Mesendoderm (in vitro differentiated cells): ENCODE measurements around the gene SYT1.
A peak's percentile ranks its signal among the peaks of the same experiment; 100 is the strongest.

Source experiments
- DNase-seq: peaks from one replicate; pipeline ENCODE4 v3.0.0; 2013
- H2AK5ac ChIP-seq: 2 replicates; pipeline ENCODE4 v1.6.1; 2013; ENCODE audit warnings: low read length, inconsistent platforms
- H2BK120ac ChIP-seq: 2 replicates; pipeline ENCODE4 v1.6.1; 2013; ENCODE audit warnings: low read depth, mild to moderate bottlenecking, low read length, moderate library complexity, mixed read lengths
- H2BK15ac ChIP-seq: replicated peaks from 2 replicates; pipeline ENCODE4 v1.6.1; 2013; ENCODE audit warnings: low read depth, mild to moderate bottlenecking, moderate library complexity
- H2BK5ac ChIP-seq: 2 replicates; pipeline ENCODE4 v1.6.1; 2013; ENCODE audit warnings: low read length, inconsistent platforms
- H3K18ac ChIP-seq: 2 replicates; pipeline ENCODE4 v1.6.1; 2013; ENCODE audit warnings: mild to moderate bottlenecking, low read length, mixed read lengths
- H3K23ac ChIP-seq: one replicate; pipeline ENCODE4 v1.6.1; 2013; ENCODE audit warnings: low read length
- H3K27ac ChIP-seq: 2 replicates; pipeline ENCODE4 v1.5.1; 2013; ENCODE audit warnings: low read depth, mild to moderate bottlenecking, inconsistent platforms, low read length, moderate library complexity
- H3K27me3 ChIP-seq: 2 replicates; pipeline ENCODE4 v1.6.1; 2013; ENCODE audit warnings: low read length, control low read depth, mild to moderate bottlenecking, inconsistent platforms; ENCODE audit not compliant: insufficient read depth, poor library complexity
- H3K36me3 ChIP-seq: 2 replicates; pipeline ENCODE4 v1.6.1; 2013; ENCODE audit warnings: low read length, inconsistent platforms; ENCODE audit not compliant: control insufficient read depth, insufficient read depth
- H3K4ac ChIP-seq: one replicate; pipeline ENCODE4 v1.6.1; 2013; ENCODE audit warnings: low read depth, mild to moderate bottlenecking, low read length, moderate library complexity
- H3K4me1 ChIP-seq: 2 replicates; pipeline ENCODE4 v1.6.1; 2013; ENCODE audit warnings: low read depth, low read length, inconsistent platforms; ENCODE audit not compliant: control insufficient read depth
- H3K4me2 ChIP-seq: 2 replicates; pipeline ENCODE4 v1.6.1; 2013; ENCODE audit warnings: low read length
- H3K4me3 ChIP-seq: 2 replicates; pipeline ENCODE4 v1.5.1; 2013; ENCODE audit warnings: mild to moderate bottlenecking, low read length
- H3K56ac ChIP-seq: one replicate; pipeline ENCODE4 v1.6.1; 2013; ENCODE audit warnings: low read length
- H3K79me1 ChIP-seq: 2 replicates; pipeline ENCODE4 v1.6.1; 2013; ENCODE audit warnings: low read length, inconsistent platforms
- H3K79me2 ChIP-seq: 2 replicates; pipeline ENCODE4 v1.6.1; 2013; ENCODE audit warnings: mild to moderate bottlenecking, low read length; ENCODE audit not compliant: control insufficient read depth, insufficient read depth
- H3K9ac ChIP-seq: 2 replicates; pipeline ENCODE4 v1.6.1; 2013; ENCODE audit warnings: low read length, inconsistent platforms
- H4K5ac ChIP-seq: one replicate; pipeline ENCODE4 v1.6.1; 2013; ENCODE audit warnings: low read length
- H4K8ac ChIP-seq: one replicate; pipeline ENCODE4 v1.6.1; 2013; ENCODE audit warnings: low read depth, mild to moderate bottlenecking, control low read depth, low read length, moderate library complexity
- WGBS: extraction: QIAGEN DNeasy Blood & Tissue Kit; methylation state at CpG from one replicate; pipeline ENCODE4 v1.1.7; 2013; ENCODE audit warnings: low lambda C conversion rate, missing lambda C conversion rate; ENCODE audit not compliant: insufficient coverage; ENCODE audit errors: extremely low coverage; 5-methylcytosine and 5-hydroxymethylcytosine counted together

SYT1 gene

GRCh38 chr12:79337662-79338290 is 473.2 kb downstream of the SYT1 start:
- Histone ChIP-seq H2AK5ac (no peak overlapping the region), H3K4me1 (no peaks in the 10 kb centered on the region), H3K27me3 (no peaks in the 10 kb centered on the region), H3K56ac (no peak overlapping the region), H2BK15ac (no peak overlapping the region), H3K4me3 (no peak overlapping the region), H3K27ac (no peak overlapping the region), H3K36me3 (no peaks in the 10 kb centered on the region), H2BK120ac (no peak overlapping the region), H4K8ac (no peak overlapping the region), H3K79me1 (no peaks in the 10 kb centered on the region), H3K9ac (no peak overlapping the region), H3K23ac (no peak overlapping the region), H3K4ac (no peak overlapping the region), H3K4me2 (no peak overlapping the region), H4K5ac (no peak overlapping the region), H3K79me2 (no peaks in the 10 kb centered on the region), H2BK5ac (no peak overlapping the region), H3K18ac (no peak overlapping the region)
- no peak for DNase-seq
- WGBS: no CpG with 5 or more reads among the region's 5 CpGs

DNA sequence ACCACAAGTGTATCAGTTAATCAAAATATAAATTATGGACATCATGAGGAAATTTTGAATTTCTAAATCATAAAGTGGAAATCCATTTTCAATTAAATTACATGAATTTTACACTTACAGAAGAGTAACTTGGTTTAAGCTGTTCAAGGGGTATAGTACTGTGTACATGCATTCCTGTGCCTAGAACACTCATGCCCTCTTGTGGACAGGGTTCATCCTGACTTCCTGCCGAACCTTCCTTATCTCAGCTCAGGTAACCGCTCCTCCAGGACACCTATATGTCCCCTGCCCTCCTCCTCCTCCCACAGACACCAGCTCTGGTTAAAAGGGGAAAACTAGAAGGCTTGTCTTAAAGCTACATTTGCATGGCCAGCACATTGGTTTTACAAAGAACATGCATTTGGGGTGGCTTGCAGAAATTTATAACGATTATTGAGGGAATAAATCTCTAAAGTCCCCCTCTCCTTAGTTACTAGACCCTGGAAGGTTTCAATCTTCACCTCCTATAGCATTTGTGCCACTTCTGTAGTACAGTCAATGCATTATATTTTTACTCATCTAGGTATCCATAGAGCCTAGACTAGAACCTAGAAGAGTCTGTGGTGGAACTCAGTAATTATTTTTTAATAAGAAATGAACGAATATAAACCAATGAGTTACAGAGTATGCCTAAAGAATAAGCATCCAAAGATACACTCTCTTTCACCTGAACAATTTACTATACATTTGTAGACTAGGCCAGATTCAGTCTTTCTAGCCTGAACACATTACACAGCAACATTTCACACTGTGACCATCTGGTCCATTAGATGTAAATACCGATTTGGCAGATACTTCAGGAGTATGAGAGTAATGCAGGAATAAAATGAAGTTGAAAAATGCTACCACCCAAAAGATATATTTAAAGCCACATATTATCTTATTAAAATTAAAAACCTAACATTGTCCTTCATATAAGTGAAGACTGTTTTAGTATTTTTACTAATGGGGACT is 480.6 kb downstream of the SYT1 start:
- H2BK5ac ChIP-seq: no peak overlapping the region
- H3K18ac ChIP-seq: no peak overlapping the region
- H3K9ac ChIP-seq: no peak overlapping the region
- no peak overlapping the region for H2AK5ac ChIP-seq
- H3K79me1 ChIP-seq: no peaks in the 10 kb centered on the region
- no peak overlapping the region for H3K56ac ChIP-seq
- H3K23ac ChIP-seq: no peak overlapping the region
- no peaks in the 10 kb centered on the region for H3K36me3 ChIP-seq
- DNase-seq: peak; percentile 81
- no peak overlapping the region for H3K27ac ChIP-seq
- no CpG with 5 or more reads among the region's 5 CpGs for WGBS
- H3K4me3 ChIP-seq: no peak overlapping the region
- H3K4me1 ChIP-seq: no peaks in the 10 kb centered on the region
- H3K4me2 ChIP-seq: no peak overlapping the region
- no peaks in the 10 kb centered on the region for H3K27me3 ChIP-seq
- no peak overlapping the region for H4K8ac ChIP-seq
- no peaks in the 10 kb centered on the region for H3K79me2 ChIP-seq
- no peak overlapping the region for H4K5ac ChIP-seq
- H3K4ac ChIP-seq: no peak overlapping the region
- H2BK15ac ChIP-seq: no peak overlapping the region
- H2BK120ac ChIP-seq: no peak overlapping the region

DNA sequence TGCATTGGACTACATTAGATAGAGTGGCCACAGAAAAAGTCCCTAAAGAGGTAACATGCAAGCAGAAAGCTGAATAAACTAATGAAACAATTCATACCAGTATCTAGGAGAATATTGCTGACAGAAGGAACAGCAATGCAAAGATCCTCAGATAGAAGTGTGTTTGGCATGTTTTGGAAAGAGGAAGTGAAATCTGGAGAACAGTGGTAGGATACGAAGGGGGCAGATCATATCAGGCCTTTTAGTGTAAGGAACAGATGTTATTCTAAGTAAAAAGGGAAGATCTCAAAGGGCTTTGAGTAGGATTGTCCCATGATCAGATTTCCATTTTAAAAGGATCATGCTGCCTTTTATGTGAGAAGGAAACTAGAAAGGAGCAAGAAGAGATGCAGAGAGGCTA is 483.3 kb downstream of the SYT1 start:
- no peaks in the 10 kb centered on the region for H3K36me3 ChIP-seq
- no peak overlapping the region for H4K5ac ChIP-seq
- H3K4me1 ChIP-seq: no peaks in the 10 kb centered on the region
- no peak overlapping the region for H2BK120ac ChIP-seq
- H3K4me2 ChIP-seq: no peak overlapping the region
- H3K9ac ChIP-seq: no peak overlapping the region
- no peak overlapping the region for H2BK15ac ChIP-seq
- no peak for DNase-seq
- H4K8ac ChIP-seq: no peak overlapping the region
- H3K27ac ChIP-seq: no peak overlapping the region
- H3K79me1 ChIP-seq: no peaks in the 10 kb centered on the region
- H3K4ac ChIP-seq: no peak overlapping the region
- no peak overlapping the region for H3K4me3 ChIP-seq
- no peak overlapping the region for H3K56ac ChIP-seq
- no peak overlapping the region for H3K18ac ChIP-seq
- H3K27me3 ChIP-seq: no peaks in the 10 kb centered on the region
- WGBS: no CpG with 5 or more reads among the region's 1 CpG
- no peak overlapping the region for H2AK5ac ChIP-seq
- no peak overlapping the region for H3K23ac ChIP-seq
- H3K79me2 ChIP-seq: no peaks in the 10 kb centered on the region
- no peak overlapping the region for H2BK5ac ChIP-seq

- no peak overlapping the region for H3K9ac ChIP-seq
- H3K56ac ChIP-seq: no peak overlapping the region
- H2BK120ac ChIP-seq: no peak overlapping the region
- H3K18ac ChIP-seq: no peak overlapping the region
- WGBS: no CpG with 5 or more reads among the region's 3 CpGs
- H4K8ac ChIP-seq: no peak overlapping the region
- H3K4me1 ChIP-seq: no peaks in the 10 kb centered on the region
- H3K4ac ChIP-seq: no peak overlapping the region
- H2BK5ac ChIP-seq: no peak overlapping the region
- no peak overlapping the region for H4K5ac ChIP-seq
- H3K4me3 ChIP-seq: no peak overlapping the region
- H3K27ac ChIP-seq: no peak overlapping the region
- no peak for DNase-seq
- H3K79me2 ChIP-seq: no peaks in the 10 kb centered on the region
- no peak overlapping the region for H3K4me2 ChIP-seq
- H3K23ac ChIP-seq: no peak overlapping the region
- no peaks in the 10 kb centered on the region for H3K79me1 ChIP-seq
- no peaks in the 10 kb centered on the region for H3K27me3 ChIP-seq
- H2AK5ac ChIP-seq: no peak overlapping the region
- H3K36me3 ChIP-seq: no peaks in the 10 kb centered on the region
- H2BK15ac ChIP-seq: no peak overlapping the region
Observed at GRCh38 chr12:79351251-79351650, 486.7 kb downstream of the SYT1 start.

GRCh38 chr12:79356216-79356615 is 491.6 kb downstream of the SYT1 start:
- WGBS: no CpG with 5 or more reads among the region's 1 CpG
- Histone ChIP-seq H2BK5ac (no peak overlapping the region), H3K27ac (no peak overlapping the region), H2BK120ac (no peak overlapping the region), H3K56ac (no peak overlapping the region), H2BK15ac (no peak overlapping the region), H3K79me2 (no peaks in the 10 kb centered on the region), H3K23ac (no peak overlapping the region), H3K27me3 (no peaks in the 10 kb centered on the region), H4K8ac (no peak overlapping the region), H3K4me3 (no peak overlapping the region), H2AK5ac (no peak overlapping the region), H3K4me1 (no peaks in the 10 kb centered on the region), H4K5ac (no peak overlapping the region), H3K36me3 (no peaks in the 10 kb centered on the region), H3K79me1 (no peaks in the 10 kb centered on the region), H3K4ac (no peak overlapping the region), H3K4me2 (no peak overlapping the region), H3K18ac (no peak overlapping the region), H3K9ac (no peak overlapping the region)
- DNase-seq: no peak
